Muscle layer of colon (tissue), 2 donors: ENCODE results near the gene MRAP.
"Not testable (repeated sequence)": the region's sequence is repeated elsewhere in the genome, so short reads cannot be mapped to it uniquely, and the experiment has no call there.

Experiments
- H3K27ac ChIP-seq: one replicate; pipeline ENCODE4 v1.7.0; 2013; ENCODE audit warnings: low read depth, mild to moderate bottlenecking, low read length, moderate library complexity
- H3K27me3 ChIP-seq, 2 donors: one replicate each; pipeline ENCODE4 v1.7.0; 2013; ENCODE audit warnings: low read length in 2 of 2, mild to moderate bottlenecking in 2 of 2; ENCODE audit not compliant: insufficient read depth in 2 of 2, control insufficient read depth in 1 of 2
- H3K36me3 ChIP-seq: one replicate; pipeline ENCODE4 v1.7.0; 2013; ENCODE audit warnings: mild to moderate bottlenecking, low read length; ENCODE audit not compliant: insufficient read depth
- H3K4me1 ChIP-seq: one replicate; pipeline ENCODE4 v1.7.0; 2013; ENCODE audit warnings: mild to moderate bottlenecking, low read length; ENCODE audit not compliant: insufficient read depth
- H3K4me3 ChIP-seq, 2 donors: one replicate each; pipeline ENCODE4 v1.7.0; 2013; ENCODE audit warnings: low read length in 2 of 2, low read depth in 1 of 2, mild to moderate bottlenecking in 1 of 2, moderate library complexity in 1 of 2
- H3K9ac ChIP-seq: one replicate; pipeline ENCODE4 v1.7.0; 2013; ENCODE audit warnings: low read length
- H3K9me3 ChIP-seq: one replicate; pipeline ENCODE4 v1.7.0; 2013; ENCODE audit warnings: mild to moderate bottlenecking, low read length
- donor health status: abdominal sarcoma.
- donor health status: Adenocarcinoma of cecum.

The MRAP gene

GRCh38 chr21:32298658-32299081, at the start of gene MRAP:
Gene MRAP, plus strand, starts transcription at chr21:32298855. Its CDS starts 117 bp downstream, at chr21:32298972.
- Histone ChIP-seq H3K27ac (no peak within 1 kb of the TSS), H3K36me3 (no peaks in the 10 kb centered on the region), H3K9ac (no peak within 1 kb of the TSS), H3K9me3 (no peaks in the 10 kb centered on the region), H3K4me1 (no peaks in the 10 kb centered on the region), H3K27me3 (no peaks in the 10 kb centered on the region), H3K4me3 (no peak within 1 kb of the TSS)

- H3K4me1 ChIP-seq: peaks cover 11% of the 10 kb centered on the region
- no peak overlapping the region for H3K27ac ChIP-seq
- no peak overlapping the region for H3K4me3 ChIP-seq
- H3K36me3 ChIP-seq: no peaks in the 10 kb centered on the region
- no peaks in the 10 kb centered on the region for H3K9me3 ChIP-seq
- H3K27me3 ChIP-seq: no peaks in the 10 kb centered on the region
- no peak overlapping the region for H3K9ac ChIP-seq
Measured at GRCh38 chr21:32249511-32250280, 49.0 kb upstream of the MRAP start.

- H3K27me3 ChIP-seq: no peaks in the 10 kb centered on the region
- H3K9me3 ChIP-seq: no peaks in the 10 kb centered on the region
- no peak overlapping the region for H3K27ac ChIP-seq
- H3K36me3 ChIP-seq: no peaks in the 10 kb centered on the region
- H3K4me3 ChIP-seq: no peak overlapping the region
- no peak overlapping the region for H3K9ac ChIP-seq
- H3K4me1 ChIP-seq: peaks cover 23% of the 10 kb centered on the region
Measured at GRCh38 chr21:32252136-32252535, 46.5 kb upstream of the MRAP start.

GRCh38 chr21:32253215-32253641, 45.4 kb upstream of the MRAP start:
- H3K4me3 ChIP-seq: no peak overlapping the region
- H3K9me3 ChIP-seq: no peaks in the 10 kb centered on the region
- H3K27ac ChIP-seq: no peak overlapping the region
- H3K27me3 ChIP-seq: no peaks in the 10 kb centered on the region
- H3K36me3 ChIP-seq: no peaks in the 10 kb centered on the region
- H3K4me1 ChIP-seq: peaks cover 34% of the 10 kb centered on the region
- H3K9ac ChIP-seq: no peak overlapping the region

GRCh38 chr21:32256251-32256650, 42.4 kb upstream of the MRAP start:
- no peaks in the 10 kb centered on the region for H3K9me3 ChIP-seq
- no peak overlapping the region for H3K27ac ChIP-seq
- peaks cover 34% of the 10 kb centered on the region for H3K4me1 ChIP-seq
- no peaks in the 10 kb centered on the region for H3K36me3 ChIP-seq
- H3K9ac ChIP-seq: peak overlapping the region; percentile 30
- no peaks in the 10 kb centered on the region for H3K27me3 ChIP-seq
- H3K4me3 ChIP-seq: no peak overlapping the region

- H3K27ac ChIP-seq: peak overlapping the region; percentile 61
- peak overlapping the region; percentile 30 for H3K9ac ChIP-seq
- peak overlapping the region; percentile 27 to 47 for H3K4me3 ChIP-seq
Measured at GRCh38 chr21:32256873-32257620, 41.6 kb upstream of the MRAP start.

GRCh38 chr21:32257962-32258785, 40.5 kb upstream of the MRAP start:
- Histone ChIP-seq H3K9me3 (no peaks in the 10 kb centered on the region), H3K36me3 (no peaks in the 10 kb centered on the region), H3K27ac (peak overlapping the region; percentile 41), H3K9ac (no peak overlapping the region), H3K4me3 (no peak overlapping the region), H3K27me3 (no peaks in the 10 kb centered on the region), H3K4me1 (peaks cover 29% of the 10 kb centered on the region)

More at GRCh38 chr21:32256873-32257620, 41.6 kb upstream of the MRAP start:
- no peaks in the 10 kb centered on the region for H3K36me3 ChIP-seq
- H3K27me3 ChIP-seq: no peaks in the 10 kb centered on the region
- no peaks in the 10 kb centered on the region for H3K9me3 ChIP-seq
- peaks cover 34% of the 10 kb centered on the region for H3K4me1 ChIP-seq

- not testable (repeated sequence) for H3K9me3 ChIP-seq, H3K27me3 ChIP-seq, H3K27ac ChIP-seq, H3K9ac ChIP-seq, H3K36me3 ChIP-seq, H3K4me3 ChIP-seq
- H3K4me1 ChIP-seq: peaks cover 24% of the 10 kb centered on the region
Measured at GRCh38 chr21:32258786-32259048, 39.9 kb upstream of the MRAP start.

GRCh38 chr21:32260130-32260529, 38.5 kb upstream of the MRAP start:
- no peak overlapping the region for H3K4me3 ChIP-seq
- no peaks in the 10 kb centered on the region for H3K27me3 ChIP-seq
- no peak overlapping the region for H3K9ac ChIP-seq
- peaks cover 23% of the 10 kb centered on the region for H3K4me1 ChIP-seq
- H3K36me3 ChIP-seq: no peaks in the 10 kb centered on the region
- no peak overlapping the region for H3K27ac ChIP-seq
- no peaks in the 10 kb centered on the region for H3K9me3 ChIP-seq

GRCh38 chr21:32261929-32262328, 36.7 kb upstream of the MRAP start:
- Histone ChIP-seq H3K9me3 (no peaks in the 10 kb centered on the region), H3K9ac (no peak overlapping the region), H3K36me3 (no peaks in the 10 kb centered on the region), H3K27ac (no peak overlapping the region), H3K4me1 (peaks cover 13% of the 10 kb centered on the region), H3K4me3 (no peak overlapping the region), H3K27me3 (no peaks in the 10 kb centered on the region)

- H3K27me3 ChIP-seq, H3K36me3 ChIP-seq, H3K27ac ChIP-seq, H3K9ac ChIP-seq, H3K4me1 ChIP-seq, H3K9me3 ChIP-seq, H3K4me3 ChIP-seq: not testable (repeated sequence)
Measured at GRCh38 chr21:32265321-32265720, 33.3 kb upstream of the MRAP start.
